ENCODE results near the gene ADCY2.

Gene ADCY2

DNA sequence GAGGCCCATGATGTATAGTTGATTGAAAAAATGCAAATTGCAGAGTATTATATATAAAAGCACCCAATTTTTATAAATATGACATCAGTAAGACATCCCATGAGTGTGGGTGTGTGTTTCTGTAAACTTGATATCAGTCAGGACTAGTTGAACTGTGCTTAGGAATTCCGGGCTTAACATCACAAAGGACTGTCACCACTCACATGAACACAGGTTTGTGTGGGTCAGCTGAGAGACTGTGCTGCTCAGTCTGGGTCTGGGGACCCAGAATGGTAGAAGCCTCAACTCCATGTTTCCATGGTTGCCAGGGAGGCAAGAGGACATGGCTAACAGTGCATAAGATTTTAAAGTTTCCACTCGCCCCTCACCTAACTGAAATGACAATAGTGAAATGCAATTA, 120.3 kb downstream of the ADCY2 start:
- no peaks in the 10 kb centered on the region for H3K79me2 ChIP-seq (ENCODE audit: control insufficient read depth, low read length)

GRCh38 chr5:7517006-7517405, 121.1 kb downstream of the ADCY2 start:
- no peak for TF ChIP-seq EZH2phosphoT487 (IDR thresholded peaks at IDR 0.05; ENCODE audit: borderline replicate concordance, low read length)
- TF ChIP-seq, protein P1, sequence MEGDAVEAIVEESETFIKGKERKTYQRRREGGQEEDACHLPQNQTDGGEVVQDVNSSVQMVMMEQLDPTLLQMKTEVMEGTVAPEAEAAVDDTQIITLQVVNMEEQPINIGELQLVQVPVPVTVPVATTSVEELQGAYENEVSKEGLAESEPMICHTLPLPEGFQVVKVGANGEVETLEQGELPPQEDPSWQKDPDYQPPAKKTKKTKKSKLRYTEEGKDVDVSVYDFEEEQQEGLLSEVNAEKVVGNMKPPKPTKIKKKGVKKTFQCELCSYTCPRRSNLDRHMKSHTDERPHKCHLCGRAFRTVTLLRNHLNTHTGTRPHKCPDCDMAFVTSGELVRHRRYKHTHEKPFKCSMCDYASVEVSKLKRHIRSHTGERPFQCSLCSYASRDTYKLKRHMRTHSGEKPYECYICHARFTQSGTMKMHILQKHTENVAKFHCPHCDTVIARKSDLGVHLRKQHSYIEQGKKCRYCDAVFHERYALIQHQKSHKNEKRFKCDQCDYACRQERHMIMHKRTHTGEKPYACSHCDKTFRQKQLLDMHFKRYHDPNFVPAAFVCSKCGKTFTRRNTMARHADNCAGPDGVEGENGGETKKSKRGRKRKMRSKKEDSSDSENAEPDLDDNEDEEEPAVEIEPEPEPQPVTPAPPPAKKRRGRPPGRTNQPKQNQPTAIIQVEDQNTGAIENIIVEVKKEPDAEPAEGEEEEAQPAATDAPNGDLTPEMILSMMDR (IDR thresholded peaks at IDR 0.05; ENCODE audit: low read depth, low read length, poor library complexity, severe bottlenecking) = no peak
- H3K27me3 ChIP-seq (ENCODE audit: control insufficient read depth, low read length) = no peaks in the 10 kb centered on the region
- no peaks in the 10 kb centered on the region for H3F3A ChIP-seq (ENCODE audit: control insufficient read depth, insufficient read depth)
- no peak overlapping the region for H3K4me2 ChIP-seq (ENCODE audit: low read length)
- H3K36me3 ChIP-seq (ENCODE audit: control insufficient read depth, low read length) = no peaks in the 10 kb centered on the region
- no peaks in the 10 kb centered on the region for H3K4me1 ChIP-seq (ENCODE audit: control insufficient read depth, low read length)
- no peaks in the 10 kb centered on the region for H3K79me2 ChIP-seq (ENCODE audit: control insufficient read depth, low read length)
- H3K4me3 ChIP-seq (ENCODE audit: low read length) = no peak overlapping the region
- no peaks in the 10 kb centered on the region for H4K20me1 ChIP-seq (ENCODE audit: control insufficient read depth, insufficient read depth, low read depth, low read length)
- no peaks in the 10 kb centered on the region; the same call in 1 of the 2 replicates for H3K9me3 ChIP-seq (ENCODE audit: control insufficient read depth, insufficient read depth, low read length)
- no peak overlapping the region for H3K27ac ChIP-seq (ENCODE audit: low read depth, low read length)
- no peaks in the 10 kb centered on the region for H3K9me2 ChIP-seq (replicated peaks; ENCODE audit: control insufficient read depth, low read length)

More for the DNA sequence above, 120.3 kb downstream of the ADCY2 start:
- H3K9me3 ChIP-seq (ENCODE audit: control insufficient read depth, insufficient read depth, low read length) = no peaks in the 10 kb centered on the region; the same call in 1 of the 2 replicates
- no peak overlapping the region for H3K4me3 ChIP-seq (ENCODE audit: low read length)
- no peaks in the 10 kb centered on the region for H3K27me3 ChIP-seq (ENCODE audit: control insufficient read depth, low read length)
- no peaks in the 10 kb centered on the region for H3K4me1 ChIP-seq (ENCODE audit: control insufficient read depth, low read length)
- H3K36me3 ChIP-seq (ENCODE audit: control insufficient read depth, low read length) = no peaks in the 10 kb centered on the region
- H4K20me1 ChIP-seq (ENCODE audit: control insufficient read depth, insufficient read depth, low read depth, low read length) = no peaks in the 10 kb centered on the region
- no peaks in the 10 kb centered on the region for H3K9me2 ChIP-seq (replicated peaks; ENCODE audit: control insufficient read depth, low read length)
- no peak overlapping the region for H3K4me2 ChIP-seq (ENCODE audit: low read length)
- H3K27ac ChIP-seq (ENCODE audit: low read depth, low read length) = no peak overlapping the region
- no peaks in the 10 kb centered on the region for H3F3A ChIP-seq (ENCODE audit: control insufficient read depth, insufficient read depth)
- TF ChIP-seq EZH2phosphoT487 (IDR thresholded peaks at IDR 0.05; ENCODE audit: borderline replicate concordance, low read length) = no peak
- TF ChIP-seq, protein P1 (IDR thresholded peaks at IDR 0.05; ENCODE audit: low read depth, low read length, poor library complexity, severe bottlenecking) = no peak

GRCh38 chr5:7518947-7519560, 123.1 kb downstream of the ADCY2 start:
- Histone ChIP-seq H3K4me2 (ENCODE audit: low read length) (no peak overlapping the region), H4K20me1 (ENCODE audit: control insufficient read depth, insufficient read depth, low read depth, low read length) (no peaks in the 10 kb centered on the region), H3K36me3 (ENCODE audit: control insufficient read depth, low read length) (no peaks in the 10 kb centered on the region), H3F3A (ENCODE audit: control insufficient read depth, insufficient read depth) (no peaks in the 10 kb centered on the region), H3K27me3 (ENCODE audit: control insufficient read depth, low read length) (no peaks in the 10 kb centered on the region), H3K27ac (ENCODE audit: low read depth, low read length) (no peak overlapping the region), H3K79me2 (ENCODE audit: control insufficient read depth, low read length) (no peaks in the 10 kb centered on the region), H3K4me3 (ENCODE audit: low read length) (no peak overlapping the region), H3K4me1 (ENCODE audit: control insufficient read depth, low read length) (no peaks in the 10 kb centered on the region), H3K9me2 (replicated peaks; ENCODE audit: control insufficient read depth, low read length) (no peaks in the 10 kb centered on the region), H3K9me3 (ENCODE audit: control insufficient read depth, insufficient read depth, low read length) (no peaks in the 10 kb centered on the region; the same call in 1 of the 2 replicates)
- TF ChIP-seq, protein P1 (IDR thresholded peaks at IDR 0.05; ENCODE audit: low read depth, low read length, poor library complexity, severe bottlenecking) = no peak
- TF ChIP-seq EZH2phosphoT487 (IDR thresholded peaks at IDR 0.05; ENCODE audit: borderline replicate concordance, low read length) = no peak

All from DOHH2 (cell line).